Uterus (tissue), 4 donors: ENCODE data around the gene RRP8. TPM values are rescaled to one million over a fixed set of nuclear protein-coding genes. Genes with fewer than 3 reads are reported as not detected.

ENCODE experiments used
- DNase-seq, 2 donors: peaks; one replicate each; pipeline ENCODE4 v3.0.0-alpha.2; 2019 to 2020
- H3K27ac ChIP-seq, 2 donors: fragments of 200-600 bp; sonication (generic); 1 replicate in 1 of 2; 2 replicates in 1 of 2; pipeline ENCODE4 v1.5.1; 2016 to 2018
- H3K27me3 ChIP-seq, 2 donors: fragments of 200-600 bp; sonication (generic); one replicate each; pipeline ENCODE4 v1.5.1; 2018 to 2019; ENCODE audit warnings: control low read depth in 1 of 2
- H3K36me3 ChIP-seq, 2 donors: fragments of 200-600 bp; sonication (generic); one replicate each; pipeline ENCODE4 v1.5.1; 2019; ENCODE audit warnings: control low read depth in 1 of 2
- H3K4me1 ChIP-seq, 2 donors: fragments of 200-600 bp; sonication (generic); one replicate each; pipeline ENCODE4 v1.5.1; 2018 to 2019; ENCODE audit warnings: control low read depth in 1 of 2
- H3K4me3 ChIP-seq, 2 donors: fragments of 200-600 bp; sonication (generic); 1 replicate in 1 of 2; 2 replicates in 1 of 2; pipeline ENCODE4 v1.5.1; 2018 to 2019; ENCODE audit warnings: mild to moderate bottlenecking in 1 of 2
- H3K9me3 ChIP-seq, 2 donors: fragments of 200-600 bp; sonication (generic); one replicate each; pipeline ENCODE4 v1.5.1; 2019; ENCODE audit warnings: control low read depth in 1 of 2
- CTCF ChIP-seq, 4 experiments: fragments of 200-600 bp in 2 of 4; fragments of 450-650 bp in 2 of 4; sonication (generic) in 2 of 4; IDR thresholded peaks; one replicate each; pipeline ENCODE4 v1.5.1; 2016 to 2019; ENCODE audit warnings: antibody characterized with exemption in 4 of 4, mild to moderate bottlenecking in 2 of 4, moderate library complexity in 1 of 4
- POLR2A ChIP-seq, 2 donors: fragments of 450-650 bp; IDR thresholded peaks; one replicate each; pipeline ENCODE4 v1.6.1; 2016; ENCODE audit warnings: antibody characterized with exemption in 2 of 2, mild to moderate bottlenecking in 1 of 2, moderate library complexity in 1 of 2
- intact Hi-C: fragments of 100-400 bp; cut with DNase I; formaldehyde crosslinking; loops from one replicate; pipeline ENCODE4 v1.15.1; 2023; ENCODE audit warnings: low total_unique reads
- total RNA-seq, 4 donors: library from RNA; depleted of rRNA in 3 of 4; stranded (reverse); fragments of >200 nt in 3 of 4; gene quantifications; one replicate each; pipeline versions ENCODE4 v1.1.0 to v1.2.4, GENCODE V29; 2014 to 2023
- donor health status: DM: yes; HTN: yes; CAD: no.

RRP8 gene
- total RNA-seq, 4 donors from 2014 or later = 12.6 to 41.2 (median 26.9) TPM

DNA sequence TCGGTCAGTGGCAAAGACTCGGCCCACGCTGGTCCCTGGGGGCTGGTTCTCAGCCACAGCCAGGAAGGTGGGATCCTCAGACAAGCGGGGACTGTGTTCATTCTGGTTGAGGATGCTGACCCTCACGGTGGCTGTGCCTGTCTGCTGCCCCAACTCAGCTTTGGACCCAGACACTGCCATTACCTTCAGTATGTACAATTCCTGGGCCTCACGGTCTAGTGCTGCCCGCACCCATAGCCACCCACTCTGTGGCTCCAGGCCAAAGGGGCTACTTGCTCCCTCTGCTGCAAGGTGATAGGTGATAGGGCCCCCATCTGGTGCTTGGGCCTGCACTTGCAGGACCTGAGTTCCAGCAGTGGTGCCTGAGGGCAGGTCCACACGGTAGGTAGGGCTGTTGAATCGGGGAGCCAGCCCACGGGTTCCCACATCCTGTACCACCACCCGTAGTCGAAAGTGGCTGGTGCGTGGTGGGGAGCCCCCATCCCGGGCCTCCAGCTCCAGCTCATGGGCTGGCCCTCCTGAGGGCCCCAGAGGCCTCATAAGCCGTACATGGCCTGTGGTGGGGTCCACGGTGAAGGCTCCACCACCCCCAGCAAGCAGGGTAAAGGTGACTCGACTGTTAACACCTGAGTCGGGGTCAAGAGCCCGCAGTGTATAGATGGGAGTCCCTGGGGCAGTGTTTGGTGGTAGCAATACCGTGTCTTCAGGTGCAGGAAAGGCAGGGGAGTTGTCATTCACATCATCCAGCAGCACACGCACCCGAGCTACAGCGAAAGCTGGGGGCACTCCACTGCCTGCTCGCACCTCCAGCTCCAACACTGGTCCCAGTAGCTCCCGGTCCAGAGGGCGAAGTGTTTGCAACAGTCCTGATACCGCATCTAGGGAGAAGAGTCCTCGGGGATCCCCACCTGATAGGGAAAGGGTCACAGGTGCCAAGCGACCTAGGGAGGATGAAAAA, 29.0 kb upstream of the RRP8 start:
- H3K9me3 ChIP-seq = no peaks in the 10 kb centered on the region
- H3K27me3 ChIP-seq = no peaks in the 10 kb centered on the region
- peaks cover 0 to 3% of the 10 kb centered on the region in 2 donors for H3K4me1 ChIP-seq
- H3K27ac ChIP-seq = no peak overlapping the region
- no peaks in the 10 kb centered on the region for H3K36me3 ChIP-seq
- no peak overlapping the region for H3K4me3 ChIP-seq
- intact Hi-C loops = no loop called here
- no peak for DNase-seq
- TF ChIP-seq CTCF (IDR thresholded peaks at IDR 0.05) (no peak), POLR2A (IDR thresholded peaks at IDR 0.05) (no peak)

DNA sequence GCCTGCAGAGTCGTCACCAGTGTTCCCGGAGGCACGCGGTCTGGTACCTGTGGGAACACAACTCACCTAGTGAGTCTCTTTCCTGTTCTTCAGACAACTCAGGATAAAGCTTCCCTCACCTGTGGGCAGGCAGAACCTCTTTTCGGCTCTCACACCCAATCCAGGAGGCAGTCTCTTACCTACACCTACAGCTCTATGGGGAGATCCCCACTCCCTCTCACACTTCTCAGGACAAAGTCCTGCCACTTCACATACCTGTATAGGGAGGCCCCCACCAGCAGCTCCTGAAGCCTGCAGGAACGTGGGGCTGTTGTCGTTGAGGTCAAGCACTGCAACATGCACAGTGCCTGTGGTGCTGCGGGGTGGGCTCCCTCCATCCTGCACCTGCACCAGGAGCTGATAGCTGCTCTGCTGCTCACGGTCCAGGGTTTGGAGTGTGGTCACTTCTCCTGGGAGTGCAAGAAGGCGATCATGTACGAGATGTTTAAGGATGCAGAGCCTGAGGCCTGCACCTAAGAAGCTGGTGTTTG, 28.0 kb upstream of the RRP8 start:
- DNase-seq = no peak
- no peaks in the 10 kb centered on the region for H3K4me1 ChIP-seq
- H3K27me3 ChIP-seq = no peaks in the 10 kb centered on the region
- H3K9me3 ChIP-seq = no peaks in the 10 kb centered on the region
- H3K4me3 ChIP-seq = no peak overlapping the region
- TF ChIP-seq POLR2A (IDR thresholded peaks at IDR 0.05) = no peak
- no peak for TF ChIP-seq CTCF (IDR thresholded peaks at IDR 0.05)
- no peak overlapping the region for H3K27ac ChIP-seq
- no peaks in the 10 kb centered on the region for H3K36me3 ChIP-seq
- intact Hi-C loops = no loop called here

- DNase-seq = peak in 1 of 2 donors; percentile 14
- Histone ChIP-seq H3K9me3 (no peaks in the 10 kb centered on the region), H3K27ac (no peak overlapping the region), H3K4me3 (no peak overlapping the region), H3K4me1 (no peaks in the 10 kb centered on the region), H3K36me3 (no peaks in the 10 kb centered on the region), H3K27me3 (no peaks in the 10 kb centered on the region)
- TF ChIP-seq CTCF (IDR thresholded peaks at IDR 0.05) (no peak), POLR2A (IDR thresholded peaks at IDR 0.05) (no peak)
- intact Hi-C loops = no loop called here
These were observed 27.3 kb upstream of the RRP8 start for GRCh38 chr11:6630632-6631291.

DNA sequence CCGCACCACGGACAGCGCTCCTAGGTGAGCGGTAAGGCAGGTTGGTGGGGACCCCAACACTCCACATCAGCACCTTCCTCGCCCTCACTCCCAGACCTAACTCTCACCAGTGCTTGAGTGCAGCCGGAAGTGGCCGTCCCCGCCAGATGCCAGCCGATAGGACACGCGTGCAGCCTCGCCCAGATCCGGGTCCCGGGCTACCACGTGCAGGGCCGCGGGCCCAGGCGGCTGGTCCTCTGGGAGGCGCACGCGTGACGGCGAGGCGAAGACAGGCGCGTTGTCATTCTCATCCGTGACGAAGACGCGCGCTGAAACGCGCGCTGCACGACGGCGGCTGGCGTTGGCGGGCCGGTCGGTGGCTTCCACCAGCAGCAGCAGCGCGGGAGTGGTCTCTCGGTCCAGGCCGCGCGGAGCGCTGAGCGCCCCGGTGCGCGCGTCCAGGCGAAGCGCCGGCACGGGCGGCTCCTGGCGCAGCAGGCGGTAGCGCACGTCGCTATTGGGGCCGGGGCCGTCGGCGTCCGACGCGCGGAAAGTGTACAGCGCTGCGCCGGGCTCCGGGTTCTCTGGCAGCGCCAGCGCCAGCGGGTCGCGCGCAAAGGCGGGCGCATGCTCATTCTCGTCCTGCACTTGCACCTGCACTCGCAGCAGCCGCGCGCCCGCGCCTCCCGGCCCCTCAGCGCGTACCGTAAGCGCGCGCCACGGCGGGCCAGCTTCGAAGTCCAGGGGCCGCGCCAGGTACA, 26.6 kb upstream of the RRP8 start:
- no peak for DNase-seq
- no peaks in the 10 kb centered on the region for H3K27me3 ChIP-seq
- TF ChIP-seq POLR2A (IDR thresholded peaks at IDR 0.05) (no peak), CTCF (IDR thresholded peaks at IDR 0.05) (no peak)
- no peaks in the 10 kb centered on the region for H3K36me3 ChIP-seq
- no peaks in the 10 kb centered on the region for H3K4me1 ChIP-seq
- H3K9me3 ChIP-seq = no peaks in the 10 kb centered on the region
- no peak overlapping the region for H3K4me3 ChIP-seq
- intact Hi-C loops = no loop called here
- no peak overlapping the region for H3K27ac ChIP-seq
